SHP77 (cell line): Measurements from ENCODE around the gene OTOG.

Experiments used
- DNase-seq, 2 experiments: peaks; one replicate each; lab custom pipeline; 2025; lab: John Stamatoyannopoulos, UW

Gene OTOG

DNA sequence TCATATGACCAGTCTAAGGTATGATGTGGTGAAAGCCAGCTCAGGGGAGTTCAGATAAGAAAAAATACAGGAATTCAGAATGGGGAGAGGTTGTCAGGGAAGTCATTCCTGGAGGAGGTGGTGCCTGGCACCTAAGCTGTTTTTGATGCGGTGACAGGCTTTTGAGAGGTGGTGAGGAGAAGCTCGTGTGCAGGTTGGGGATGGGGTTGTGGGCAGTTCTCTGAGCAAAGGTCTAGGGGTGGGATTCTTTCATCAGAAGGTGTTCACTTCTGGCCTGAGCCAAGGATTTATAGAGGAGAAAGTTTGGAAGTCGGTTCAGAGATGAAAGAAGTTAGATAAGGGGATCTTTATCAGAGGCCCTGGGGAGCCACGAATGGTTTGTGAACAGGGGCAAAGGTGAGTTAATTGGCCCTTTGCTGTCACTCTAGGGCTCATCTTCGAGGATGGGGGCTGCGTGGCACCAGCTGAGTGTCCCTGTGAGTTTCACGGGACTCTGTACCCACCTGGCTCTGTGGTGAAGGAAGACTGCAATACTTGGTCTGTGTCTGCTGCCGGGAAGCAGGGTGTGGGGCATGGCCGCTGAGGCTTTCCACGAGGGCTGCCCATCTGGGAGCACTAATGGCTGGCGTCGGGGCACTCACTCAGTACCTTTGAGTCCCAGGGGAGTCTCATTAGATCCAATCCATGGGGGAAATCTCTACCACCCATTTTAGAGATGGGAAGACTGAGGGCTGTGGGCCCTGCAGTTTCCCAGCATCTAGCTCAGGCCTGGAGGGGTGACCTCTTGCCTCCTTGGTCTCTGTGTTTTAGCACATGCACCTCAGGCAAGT, 13.4 kb downstream of the OTOG start:
- no peak for DNase-seq

DNA sequence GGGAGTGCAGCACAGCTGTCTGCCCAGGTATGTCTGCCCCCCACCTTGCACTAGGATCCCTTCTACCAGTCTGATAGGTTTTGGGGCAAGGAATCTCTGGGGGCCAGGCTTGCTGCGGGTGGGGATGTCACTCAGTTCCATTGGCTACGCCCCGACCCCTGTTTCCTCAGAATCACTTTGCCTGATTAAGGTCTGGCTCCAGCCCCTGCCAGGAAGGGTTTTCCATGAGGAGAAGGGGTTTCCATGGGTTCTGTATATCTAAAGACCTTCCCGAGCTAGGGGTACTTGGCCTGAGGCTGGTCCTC, 14.0 kb downstream of the OTOG start:
- no peak for DNase-seq

GRCh38 chr11:17561526-17561925, 14.5 kb downstream of the OTOG start:
- no peak for DNase-seq

- DNase-seq = no peak
Observed at GRCh38 chr11:17563231-17563646, 16.2 kb downstream of the OTOG start.

- no peak for DNase-seq
Observed at GRCh38 chr11:17563961-17564686, 17.1 kb downstream of the OTOG start.

DNA sequence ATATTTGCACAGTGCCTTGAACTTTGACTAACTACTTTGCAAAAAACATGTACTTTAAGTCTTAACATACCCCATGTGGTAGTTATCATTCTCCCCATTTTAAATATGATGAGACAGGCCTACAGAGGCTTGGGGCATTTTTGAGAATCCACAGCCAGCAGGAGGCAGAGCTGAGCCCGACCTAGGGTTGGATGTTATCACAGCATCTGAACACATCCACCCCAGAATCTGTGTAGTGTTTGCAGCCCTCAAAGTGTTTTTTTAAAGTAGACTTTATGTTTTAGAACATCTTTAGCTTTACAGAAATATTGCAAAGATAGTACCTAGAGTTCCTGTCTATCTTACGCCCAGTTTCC, 17.6 kb downstream of the OTOG start:
- DNase-seq = no peak

DNA sequence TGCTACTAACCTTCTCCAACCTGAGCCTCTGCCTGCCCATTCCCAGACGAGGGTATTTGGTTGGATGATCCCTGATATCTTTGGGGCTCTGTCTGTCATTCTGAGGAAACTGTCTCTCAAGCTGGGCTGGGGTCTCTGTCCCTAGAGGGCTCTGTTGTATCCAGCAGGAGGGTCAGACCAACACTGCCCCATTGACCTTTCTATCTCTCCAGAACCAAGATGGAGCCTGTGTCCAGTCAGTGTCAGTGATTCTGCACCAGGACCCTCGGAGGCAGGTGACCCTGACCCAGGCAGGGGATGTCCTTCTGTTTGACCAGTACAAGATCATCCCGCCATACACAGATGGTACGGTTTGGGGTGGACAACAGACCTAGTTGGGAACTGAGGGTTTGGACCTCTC, 21.9 kb downstream of the OTOG start:
- no peak for DNase-seq

GRCh38 chr11:17570034-17570433, 23.0 kb downstream of the OTOG start:
- DNase-seq = no peak

DNA sequence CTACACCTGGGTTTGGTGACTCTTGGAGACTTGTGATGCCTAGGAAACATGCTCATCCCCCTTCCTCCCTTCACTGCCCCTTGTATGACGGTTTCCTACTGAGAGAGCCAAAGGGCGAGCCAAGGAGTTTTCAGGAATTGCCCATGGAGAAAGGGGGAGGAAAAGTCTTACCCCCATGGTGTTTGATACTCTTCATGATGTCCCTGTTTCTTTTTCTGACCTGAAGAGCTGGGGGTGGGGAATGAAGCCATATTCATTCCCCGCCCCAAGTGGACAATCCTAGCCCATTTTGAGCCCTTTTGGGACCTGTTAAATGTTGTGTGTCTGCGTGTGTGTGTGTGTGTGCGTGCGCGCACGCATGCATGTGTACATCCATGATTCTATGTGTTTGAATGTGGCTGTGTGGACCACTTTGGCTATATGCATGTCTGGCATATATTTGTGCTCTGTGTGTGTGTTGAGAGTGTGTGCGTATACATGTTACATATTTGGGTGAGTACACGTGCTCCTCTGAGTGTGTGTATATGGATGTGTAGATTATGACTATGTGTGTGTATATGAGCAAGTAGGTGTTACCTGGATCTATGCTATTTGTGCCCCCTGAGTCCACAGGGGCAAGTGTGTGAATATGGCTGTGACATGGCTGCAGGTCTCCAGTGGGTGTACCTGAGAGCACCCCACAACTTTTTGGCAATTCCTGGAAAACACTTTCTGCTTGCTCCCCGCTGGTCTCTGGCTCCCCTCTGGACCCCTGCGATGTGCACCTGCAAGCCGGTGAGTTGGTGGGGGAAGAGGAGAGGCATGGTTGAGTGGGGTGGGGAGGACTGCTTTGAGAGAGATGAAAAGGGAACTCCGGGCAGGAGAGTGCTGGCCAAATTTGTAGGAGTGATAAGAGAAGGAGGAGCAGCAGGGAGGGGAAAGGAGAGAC, 24.6 kb downstream of the OTOG start:
- no peak for DNase-seq

DNA sequence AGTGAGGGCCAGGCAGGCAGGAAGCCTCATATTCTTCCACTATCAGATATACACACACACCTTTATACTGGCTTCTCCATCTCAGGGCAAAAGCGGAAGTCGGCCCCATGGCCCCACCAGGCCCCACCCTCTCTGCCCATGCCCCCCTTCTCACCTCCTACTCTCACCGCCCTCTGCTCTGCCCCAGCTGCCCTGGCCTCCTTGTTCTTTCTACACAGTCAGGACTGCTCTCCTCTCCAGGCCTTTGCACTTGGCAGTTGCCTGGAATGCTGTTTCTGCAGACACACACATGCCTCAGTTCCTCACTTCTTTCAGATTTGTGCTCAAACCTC, 25.3 kb downstream of the OTOG start:
- DNase-seq = no peak

- no peak for DNase-seq
Observed at GRCh38 chr11:17572791-17573460, 25.9 kb downstream of the OTOG start.

DNA sequence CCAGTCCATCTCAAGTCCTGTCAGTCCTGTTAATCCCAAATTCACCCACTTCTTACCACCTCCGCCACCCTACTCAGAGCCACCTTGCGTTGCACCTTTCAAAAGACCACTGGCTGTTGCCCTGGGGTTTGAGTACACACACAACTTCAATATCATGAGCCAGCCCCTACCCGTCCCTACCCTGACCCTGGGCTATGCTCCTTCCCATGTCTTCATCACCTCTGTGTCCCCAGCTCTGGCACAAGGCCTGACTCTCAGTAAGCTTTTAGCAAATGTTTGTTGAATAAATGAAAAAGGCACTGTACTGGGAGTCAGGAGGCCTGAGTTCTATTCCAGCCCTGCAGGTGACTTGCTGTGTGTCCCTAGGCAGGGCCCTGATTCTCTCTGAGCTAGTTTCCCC, 26.5 kb downstream of the OTOG start:
- DNase-seq = no peak

DNA sequence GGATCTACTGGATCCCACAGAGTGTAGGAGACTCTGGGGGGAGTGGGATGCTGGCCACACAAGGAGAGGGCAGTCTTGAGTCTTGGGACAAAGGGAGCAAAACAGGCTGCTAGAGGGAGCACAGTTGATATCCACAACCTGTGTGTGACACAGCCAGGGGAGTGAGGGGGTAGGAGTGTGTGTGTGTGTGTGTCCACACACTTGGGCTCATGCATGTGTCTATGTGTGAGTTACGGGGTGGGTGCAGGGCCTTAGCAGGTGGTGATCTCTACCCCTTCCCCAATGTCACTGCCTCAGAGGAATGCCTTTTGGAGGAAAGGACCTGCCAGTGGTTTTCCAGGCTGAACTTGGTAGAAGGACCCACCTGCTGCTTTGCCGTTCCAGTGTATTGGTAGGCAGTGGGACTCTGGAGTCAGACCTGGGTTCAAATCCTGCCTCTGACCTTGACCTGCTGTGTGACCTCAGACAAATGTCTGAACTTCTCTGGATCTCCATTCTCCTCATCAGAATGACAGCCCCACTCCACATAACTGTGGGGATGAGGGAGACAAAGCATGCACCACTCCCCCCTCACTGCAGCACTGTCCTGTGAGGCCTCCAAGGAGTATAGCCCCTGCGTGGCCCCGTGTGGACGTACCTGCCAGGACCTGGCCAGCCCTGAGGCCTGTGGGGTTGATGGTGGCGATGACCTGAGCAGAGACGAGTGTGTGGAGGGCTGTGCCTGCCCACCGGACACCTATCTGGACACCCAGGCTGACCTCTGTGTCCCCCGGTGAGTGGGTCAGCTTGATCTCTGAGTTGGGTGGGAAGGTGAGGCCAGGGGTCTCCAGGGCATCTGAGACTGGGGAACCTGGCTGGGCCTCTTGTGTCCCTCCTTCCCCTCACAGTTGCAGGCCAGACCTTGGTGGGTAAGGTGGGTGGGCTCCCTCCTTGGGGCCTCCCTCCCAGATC, 27.4 kb downstream of the OTOG start:
- no peak for DNase-seq

DNA sequence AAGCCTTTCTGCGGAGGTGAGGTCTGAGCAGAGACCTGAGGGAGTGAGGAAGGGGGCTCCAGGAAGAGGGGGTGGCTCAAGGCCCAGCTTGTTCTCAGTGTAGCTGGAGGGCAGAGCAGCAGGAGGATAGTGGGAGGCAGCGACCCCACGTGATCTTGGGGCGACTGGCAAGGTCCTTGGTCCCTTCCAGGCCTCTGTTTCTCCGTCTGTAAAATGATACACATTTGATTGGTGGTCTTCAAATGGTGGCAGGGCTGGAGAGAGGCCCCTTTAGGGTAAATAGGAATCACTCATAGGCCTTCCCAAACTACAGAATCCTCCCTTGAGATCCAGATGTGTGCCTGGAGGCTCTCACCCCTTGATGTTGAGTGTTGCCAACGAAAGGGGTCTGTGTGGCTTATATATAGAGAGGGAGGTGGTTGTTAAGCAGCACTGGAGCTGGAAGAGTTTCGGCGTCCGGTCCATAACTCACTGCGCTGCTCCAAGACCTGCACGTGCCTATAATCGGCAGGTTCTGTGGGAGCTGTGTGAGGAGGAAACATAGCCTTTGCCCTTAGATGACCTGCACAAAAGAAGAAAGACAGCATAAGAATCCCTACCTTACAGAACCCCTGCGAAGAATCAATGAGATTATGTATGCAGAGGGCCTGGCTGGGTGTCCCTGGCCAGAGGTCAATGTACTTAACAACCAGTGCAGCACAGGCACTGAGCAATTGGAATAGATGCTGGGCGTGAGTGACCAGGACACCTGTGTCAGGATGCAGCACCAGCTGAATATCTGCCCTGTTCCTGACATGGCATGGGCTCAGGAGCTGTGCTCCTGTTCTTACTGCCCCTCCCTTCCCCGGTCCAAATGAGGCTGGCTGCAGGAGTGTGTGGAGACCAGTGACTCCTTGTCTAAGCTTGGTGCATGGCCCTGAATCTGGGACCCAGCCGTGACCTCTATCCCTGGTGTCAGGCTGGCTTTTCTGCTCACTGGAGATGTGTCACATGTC, 28.7 kb downstream of the OTOG start:
- no peak for DNase-seq

DNA sequence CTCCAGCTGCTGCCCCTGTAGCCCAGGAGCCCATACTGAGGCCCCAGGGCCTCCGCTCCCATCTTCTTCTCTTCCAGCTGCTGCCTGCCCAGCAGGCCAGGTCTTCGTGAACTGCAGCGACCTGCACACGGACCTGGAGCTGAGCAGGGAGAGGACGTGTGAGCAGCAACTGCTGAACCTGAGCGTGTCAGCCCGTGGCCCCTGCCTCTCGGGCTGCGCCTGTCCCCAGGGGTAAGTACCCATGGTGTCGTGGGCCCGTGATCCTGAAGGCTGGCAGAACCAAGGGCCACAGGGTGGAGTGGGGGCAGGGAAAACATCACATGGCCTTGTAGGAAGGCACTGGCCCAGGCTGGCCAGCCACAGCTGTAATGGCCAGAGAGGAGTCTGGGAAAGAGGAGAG, 31.2 kb downstream of the OTOG start:
- no peak for DNase-seq

GRCh38 chr11:17578958-17579357, 31.9 kb downstream of the OTOG start:
- no peak for DNase-seq

- no peak for DNase-seq
Observed at GRCh38 chr11:17579451-17579850, 32.4 kb downstream of the OTOG start.

DNA sequence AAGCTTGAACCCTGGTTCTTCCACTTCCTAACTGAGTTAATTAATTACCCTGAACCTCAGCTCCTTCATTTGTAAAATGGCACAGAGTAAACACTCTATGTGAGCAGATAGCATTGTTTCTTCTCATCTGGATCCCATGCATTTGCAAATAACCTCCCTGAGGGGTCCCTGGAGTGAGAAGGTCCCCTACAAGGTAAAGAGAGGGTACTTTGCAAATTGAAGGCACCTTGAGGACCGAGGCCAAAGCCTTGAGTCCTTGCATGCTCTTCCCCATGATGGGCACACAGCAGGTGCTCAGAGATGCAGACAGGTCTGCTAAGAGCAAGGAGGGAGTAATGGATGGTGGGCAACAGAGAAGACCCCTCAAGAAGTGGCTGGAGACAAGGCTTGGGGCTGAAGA, 33.2 kb downstream of the OTOG start:
- DNase-seq = no peak

DNA sequence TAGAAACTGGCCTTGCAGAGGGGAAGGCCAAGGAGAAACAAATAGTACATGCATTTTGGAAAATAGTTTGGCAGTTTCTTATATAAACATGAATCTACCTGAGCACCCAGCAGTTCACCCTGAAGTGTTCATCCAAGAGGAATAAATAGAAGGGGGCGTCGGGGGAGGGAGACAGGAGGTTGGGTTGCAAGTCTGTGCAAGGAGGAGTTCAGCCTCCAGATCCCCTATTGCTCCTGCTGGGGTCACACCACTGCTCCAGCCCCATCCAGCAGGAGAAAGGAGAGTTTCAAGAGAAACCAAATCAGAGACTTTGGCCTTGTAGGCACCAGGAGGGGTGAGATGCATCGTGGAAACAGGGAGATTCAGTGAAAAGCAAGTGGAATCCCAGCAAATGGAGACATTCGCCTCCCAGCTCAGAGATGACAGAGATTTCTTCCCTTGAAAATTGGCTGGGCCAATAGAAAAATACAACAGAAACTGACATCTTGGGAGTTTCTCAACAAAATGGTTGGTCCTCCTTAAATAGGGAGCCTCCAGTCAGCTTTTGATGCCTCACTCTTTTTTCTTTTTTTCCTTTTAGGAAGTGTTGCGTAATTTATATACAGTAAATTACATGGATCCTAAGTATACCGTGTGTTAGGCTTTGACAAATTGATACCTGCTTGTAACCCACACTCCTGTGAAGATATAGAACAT, 34.1 kb downstream of the OTOG start:
- no peak for DNase-seq
